Measurements from ENCODE around the gene TTLL10. TPM values are rescaled to one million over a fixed set of nuclear protein-coding genes. Genes with fewer than 3 reads are reported as not detected.
A peak's percentile ranks its signal among the peaks of the same experiment; 100 is the strongest.

Gene TTLL10
- total RNA-seq, 1 donor from 2014 or later = 0.47 TPM

DNA sequence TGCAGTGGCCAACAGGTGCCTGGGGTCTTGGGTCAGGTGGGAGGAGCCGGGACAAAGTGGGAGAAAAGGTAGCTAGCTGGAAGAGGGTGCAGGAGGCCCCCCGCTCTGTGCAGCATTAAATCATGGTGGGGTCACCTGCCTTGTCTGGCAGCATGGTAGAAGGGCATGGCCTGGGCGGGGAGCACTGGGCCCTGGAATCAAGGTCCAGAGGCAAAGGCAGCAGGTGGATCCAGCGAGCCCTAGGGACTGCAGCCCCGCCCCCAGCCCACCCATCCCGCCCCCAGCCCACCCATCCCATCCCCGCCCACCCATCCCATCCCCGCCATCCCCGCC lies 16.7 kb upstream of the TTLL10 start:
- Mint-ChIP-seq H3K36me3 (no peaks in the 10 kb centered on the region), H3K4me1 (peaks cover 3% of the 10 kb centered on the region), H3K4me3 (peak overlapping the region; percentile 26), H3K9me3 (peaks cover 25% of the 10 kb centered on the region), H3K27ac (peak overlapping the region; percentile 95), H3K27me3 (ENCODE audit: low read depth) (no peaks in the 10 kb centered on the region)
- TF ChIP-seq, protein P1, sequence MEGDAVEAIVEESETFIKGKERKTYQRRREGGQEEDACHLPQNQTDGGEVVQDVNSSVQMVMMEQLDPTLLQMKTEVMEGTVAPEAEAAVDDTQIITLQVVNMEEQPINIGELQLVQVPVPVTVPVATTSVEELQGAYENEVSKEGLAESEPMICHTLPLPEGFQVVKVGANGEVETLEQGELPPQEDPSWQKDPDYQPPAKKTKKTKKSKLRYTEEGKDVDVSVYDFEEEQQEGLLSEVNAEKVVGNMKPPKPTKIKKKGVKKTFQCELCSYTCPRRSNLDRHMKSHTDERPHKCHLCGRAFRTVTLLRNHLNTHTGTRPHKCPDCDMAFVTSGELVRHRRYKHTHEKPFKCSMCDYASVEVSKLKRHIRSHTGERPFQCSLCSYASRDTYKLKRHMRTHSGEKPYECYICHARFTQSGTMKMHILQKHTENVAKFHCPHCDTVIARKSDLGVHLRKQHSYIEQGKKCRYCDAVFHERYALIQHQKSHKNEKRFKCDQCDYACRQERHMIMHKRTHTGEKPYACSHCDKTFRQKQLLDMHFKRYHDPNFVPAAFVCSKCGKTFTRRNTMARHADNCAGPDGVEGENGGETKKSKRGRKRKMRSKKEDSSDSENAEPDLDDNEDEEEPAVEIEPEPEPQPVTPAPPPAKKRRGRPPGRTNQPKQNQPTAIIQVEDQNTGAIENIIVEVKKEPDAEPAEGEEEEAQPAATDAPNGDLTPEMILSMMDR (IDR thresholded peaks at IDR 0.05; ENCODE audit: unreplicated experiment) = no peak
- DNase-seq (ENCODE audit: low spot score in 2 of 2, unreplicated experiment in 2 of 2) = no peak

DNA sequence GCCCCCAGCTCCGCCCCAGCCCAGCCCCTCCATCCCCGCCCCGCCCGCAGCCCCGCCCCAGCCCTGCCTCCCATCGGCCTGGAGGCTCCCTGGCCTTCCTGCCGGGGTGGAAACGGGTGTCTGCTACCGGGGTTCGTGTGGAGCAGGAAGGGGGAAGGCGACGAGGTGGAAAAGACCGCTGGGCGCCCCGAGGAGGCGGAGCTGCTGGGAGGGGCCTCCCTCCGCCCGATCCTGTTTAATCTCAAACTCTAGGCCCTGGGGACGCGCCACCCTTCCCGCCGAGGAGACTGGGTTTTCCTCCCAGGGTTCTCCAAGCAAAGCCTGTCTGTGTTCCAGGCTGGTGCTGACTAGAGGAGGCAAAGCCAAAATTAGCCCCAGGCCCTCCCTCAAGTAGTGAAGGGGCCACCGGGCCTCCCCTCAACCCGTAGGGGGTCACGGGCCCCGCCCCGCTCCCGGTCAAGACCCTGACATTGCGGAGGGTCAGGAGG lies 16.2 kb upstream of the TTLL10 start:
- H3K27me3 Mint-ChIP-seq (ENCODE audit: low read depth) = no peaks in the 10 kb centered on the region

DNA sequence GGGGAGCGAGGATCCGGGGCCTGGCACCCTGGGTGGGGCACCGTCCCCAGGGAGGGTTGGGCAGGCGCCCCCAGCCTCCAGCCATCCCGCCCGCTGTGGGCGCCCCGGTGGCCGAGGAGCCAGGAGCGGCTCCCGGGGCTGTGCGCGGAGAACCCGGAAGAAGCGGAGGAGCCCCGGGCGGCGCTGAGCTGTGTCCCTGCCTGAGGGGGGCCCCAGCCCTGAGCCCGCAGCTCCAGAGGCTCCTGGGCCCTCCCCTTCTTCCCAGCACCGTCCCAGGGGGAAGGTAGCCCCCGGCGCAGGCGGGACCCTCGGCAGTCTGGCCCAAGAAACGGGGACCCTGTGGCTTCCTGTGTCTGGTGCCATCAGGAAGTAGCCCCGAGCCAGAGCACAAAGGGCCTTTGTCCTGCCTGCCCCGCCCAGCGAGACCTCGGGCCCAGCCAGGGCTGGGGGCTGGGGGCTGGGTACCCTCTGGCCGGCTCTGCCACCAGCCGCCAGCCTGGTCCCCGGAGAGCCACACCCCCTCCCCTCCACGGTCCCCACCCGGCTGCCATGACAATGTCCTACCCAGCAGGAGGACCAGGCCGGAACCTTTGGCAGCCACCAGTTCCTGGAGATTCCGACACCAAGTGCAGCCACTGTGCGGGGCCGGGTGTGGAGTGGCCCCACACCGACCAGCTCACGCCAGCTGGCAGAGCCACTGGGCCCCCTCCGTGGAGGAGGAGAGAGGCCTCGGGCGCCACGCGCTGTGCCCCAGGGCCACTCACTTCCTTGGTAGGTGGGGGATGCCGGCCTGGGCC lies 15.6 kb upstream of the TTLL10 start:
- Mint-ChIP-seq H3K27me3 (ENCODE audit: low read depth) (no peaks in the 10 kb centered on the region), H3K4me1 (peaks cover 5% of the 10 kb centered on the region), H3K36me3 (no peaks in the 10 kb centered on the region), H3K9me3 (peaks cover 14% of the 10 kb centered on the region), H3K4me3 (peak overlapping the region; percentile 33), H3K27ac (no peak overlapping the region)
- TF ChIP-seq, protein P1 (IDR thresholded peaks at IDR 0.05; ENCODE audit: unreplicated experiment) = no peak
- DNase-seq (ENCODE audit: low spot score in 2 of 2, unreplicated experiment in 2 of 2) = peak in 1 of 2 experiments; percentile 67

More for the DNA sequence above, 16.2 kb upstream of the TTLL10 start:
- DNase-seq (ENCODE audit: low spot score in 2 of 2, unreplicated experiment in 2 of 2) = peak; percentile 64 to 79
- peaks cover 3% of the 10 kb centered on the region for H3K4me1 Mint-ChIP-seq
- peaks cover 20% of the 10 kb centered on the region for H3K9me3 Mint-ChIP-seq
- TF ChIP-seq, protein P1 (IDR thresholded peaks at IDR 0.05; ENCODE audit: unreplicated experiment) = no peak
- H3K36me3 Mint-ChIP-seq = no peaks in the 10 kb centered on the region
- peak overlapping the region; percentile 56 for H3K4me3 Mint-ChIP-seq
- peak overlapping the region; percentile 82 for H3K27ac Mint-ChIP-seq

DNA sequence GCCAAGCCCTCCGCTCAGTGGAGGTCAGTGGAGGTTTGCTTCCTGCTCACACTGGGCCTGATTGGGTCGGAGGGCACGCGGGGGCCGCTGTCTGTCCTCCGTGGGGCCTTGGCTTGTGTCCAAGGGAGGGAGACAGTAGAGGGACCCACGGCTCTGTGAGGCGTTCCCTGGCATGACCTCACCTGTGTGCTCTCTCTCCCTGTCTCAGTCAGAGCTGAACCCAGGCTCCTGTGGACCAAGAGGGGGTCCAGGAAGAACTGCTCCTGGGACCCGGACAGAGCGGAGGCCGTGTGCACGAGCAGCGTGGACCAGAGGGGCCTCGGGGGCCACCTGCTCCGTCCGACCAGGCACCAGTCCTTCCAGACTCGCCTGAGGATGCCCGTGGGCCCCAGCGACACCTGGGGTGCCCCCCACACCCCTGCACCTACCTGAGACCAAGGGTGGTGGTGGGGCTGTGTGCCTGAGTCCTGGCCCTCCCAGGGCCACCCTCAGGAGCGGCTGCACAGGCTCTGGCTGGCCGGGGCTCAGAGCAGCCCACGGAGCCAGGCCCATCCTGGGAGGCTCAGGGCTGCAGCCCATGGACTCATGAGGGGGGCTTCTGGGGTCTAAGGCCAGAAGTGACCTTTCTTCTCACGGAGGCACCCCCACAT lies 13.3 kb upstream of the TTLL10 start:
- Mint-ChIP-seq H3K4me1 (peaks cover 13% of the 10 kb centered on the region), H3K4me3 (no peak overlapping the region), H3K9me3 (peaks cover under 1% of the 10 kb centered on the region), H3K36me3 (no peaks in the 10 kb centered on the region), H3K27ac (no peak overlapping the region), H3K27me3 (ENCODE audit: low read depth) (peaks cover 5% of the 10 kb centered on the region)
- TF ChIP-seq, protein P1 (IDR thresholded peaks at IDR 0.05; ENCODE audit: unreplicated experiment) = no peak
- no peak for DNase-seq (ENCODE audit: low spot score in 2 of 2, unreplicated experiment in 2 of 2)

DNA sequence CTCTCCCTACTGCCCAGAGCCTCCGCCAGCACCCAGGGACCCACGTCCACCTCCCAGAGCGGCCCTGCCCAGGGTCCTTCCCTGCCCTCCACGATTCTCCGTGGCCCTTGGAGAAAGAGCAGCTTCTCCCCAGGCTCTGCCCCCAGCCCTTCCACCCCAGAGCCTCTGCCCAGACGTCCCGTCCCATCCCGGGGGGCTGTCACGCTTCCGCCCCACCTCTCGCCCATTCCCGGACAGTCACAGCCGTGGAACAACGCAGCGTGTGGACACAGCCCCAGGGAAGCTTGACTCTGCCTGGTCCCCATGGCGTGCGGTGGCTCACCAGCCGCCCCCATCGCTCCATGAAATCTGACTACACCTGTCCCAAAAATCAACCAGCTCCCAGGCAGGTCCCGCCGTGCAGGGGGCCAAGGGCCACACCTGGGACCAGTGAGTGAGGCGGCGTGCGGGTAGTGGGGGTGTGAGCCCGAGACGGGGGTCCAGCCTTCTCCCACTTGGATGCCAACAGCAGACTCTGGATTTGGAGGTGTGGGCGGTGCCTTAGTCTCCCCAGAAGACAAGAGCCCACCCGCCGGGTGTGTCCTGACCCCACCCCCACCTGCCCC lies 12.5 kb upstream of the TTLL10 start:
- no peaks in the 10 kb centered on the region for H3K9me3 Mint-ChIP-seq
- no peak overlapping the region for H3K4me3 Mint-ChIP-seq
- no peak overlapping the region for H3K27ac Mint-ChIP-seq
- DNase-seq (ENCODE audit: low spot score in 2 of 2, unreplicated experiment in 2 of 2) = no peak
- H3K4me1 Mint-ChIP-seq = peaks cover 18% of the 10 kb centered on the region
- H3K27me3 Mint-ChIP-seq (ENCODE audit: low read depth) = peaks cover 5% of the 10 kb centered on the region
- no peaks in the 10 kb centered on the region for H3K36me3 Mint-ChIP-seq
- TF ChIP-seq, protein P1 (IDR thresholded peaks at IDR 0.05; ENCODE audit: unreplicated experiment) = no peak

Measured in mesothelial cell of epicardium (in vitro differentiated cells).